ENCODE results near the gene GAMT. TPM values are rescaled to one million over a fixed set of nuclear protein-coding genes. Genes with fewer than 3 reads are reported as not detected.
A peak's percentile ranks its signal among the peaks of the same experiment; 100 is the strongest.

The GAMT gene
- total and polyA plus RNA-seq, 4 donors, result 7.9 to 40.2 (median 18.6) TPM

GRCh38 chr19:1399745-1400144, 1.6 kb downstream of the GAMT start:
- DNase-seq (no peak), ATAC-seq (ENCODE audit: low FRiP score) (no peak)
- Histone ChIP-seq H3K4me1 (ENCODE audit: control insufficient read depth in 1 of 2, insufficient read depth in 2 of 2, low read length in 2 of 2) (no peaks in the 10 kb centered on the region), H3K9me3 (ENCODE audit: control insufficient read depth, low read length) (no peaks in the 10 kb centered on the region), H3K36me3 (ENCODE audit: control insufficient read depth in 1 of 2, insufficient read depth in 2 of 2, low read length in 1 of 2) (no peaks in the 10 kb centered on the region), H3K4me3 (ENCODE audit: low read length in 2 of 2) (no peak overlapping the region), H3K27me3 (ENCODE audit: control insufficient read depth in 1 of 2, insufficient read depth in 2 of 2, low read length in 1 of 2) (no peaks in the 10 kb centered on the region), H3K27ac (ENCODE audit: low read depth in 1 of 2, low read length in 2 of 2) (no peak overlapping the region)
- intact Hi-C loops (cut with DNase I), result loop anchor here in 1 of 2 donors (5.0 kb wide), 1 partner anchor 117 kb away; no protein-coding TSS in a partner anchor
- 93 to 94% methylated on average over 15 of the region's 15 CpGs for WGBS, 2 donors

DNA sequence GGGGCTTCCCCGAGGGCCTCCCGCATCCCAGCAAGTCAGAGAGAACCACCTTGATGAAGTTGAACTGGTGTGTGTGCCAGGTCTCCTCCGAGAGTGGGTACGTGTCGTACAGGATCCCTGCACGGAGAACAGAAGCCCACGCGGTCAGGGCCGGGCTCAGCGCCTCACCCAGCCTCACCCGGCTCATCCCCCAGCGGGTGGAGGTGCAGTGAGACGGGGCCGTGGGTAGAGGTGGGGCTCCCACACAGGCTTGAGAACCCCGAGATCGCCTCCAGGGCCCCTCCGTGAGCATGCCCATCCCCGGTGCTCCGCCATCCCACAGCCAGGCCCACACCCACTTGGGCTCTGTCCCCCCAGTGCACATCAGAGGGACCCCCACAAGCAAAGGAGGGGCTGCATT, 2.3 kb downstream of the GAMT start:
- ATAC-seq (ENCODE audit: low FRiP score) (no peak), DNase-seq (no peak)
- Histone ChIP-seq H3K4me1 (ENCODE audit: control insufficient read depth in 1 of 2, insufficient read depth in 2 of 2, low read length in 2 of 2) (no peaks in the 10 kb centered on the region), H3K4me3 (ENCODE audit: low read length in 2 of 2) (no peak overlapping the region), H3K27ac (ENCODE audit: low read depth in 1 of 2, low read length in 2 of 2) (no peak overlapping the region), H3K9me3 (ENCODE audit: control insufficient read depth, low read length) (no peaks in the 10 kb centered on the region), H3K36me3 (ENCODE audit: control insufficient read depth in 1 of 2, insufficient read depth in 2 of 2, low read length in 1 of 2) (no peaks in the 10 kb centered on the region), H3K27me3 (ENCODE audit: control insufficient read depth in 1 of 2, insufficient read depth in 2 of 2, low read length in 1 of 2) (no peaks in the 10 kb centered on the region)
- 90 to 93% methylated on average over 13 to 19 of the region's 19 CpGs for WGBS, 2 donors
- intact Hi-C loops (cut with DNase I), result no loop called here

GRCh38 chr19:1397838-1398237, 3.5 kb downstream of the GAMT start:
- Histone ChIP-seq H3K4me1 (ENCODE audit: control insufficient read depth in 1 of 2, insufficient read depth in 2 of 2, low read length in 2 of 2) (no peaks in the 10 kb centered on the region), H3K9me3 (ENCODE audit: control insufficient read depth, low read length) (no peaks in the 10 kb centered on the region), H3K36me3 (ENCODE audit: control insufficient read depth in 1 of 2, insufficient read depth in 2 of 2, low read length in 1 of 2) (no peaks in the 10 kb centered on the region), H3K27ac (ENCODE audit: low read depth in 1 of 2, low read length in 2 of 2) (no peak overlapping the region), H3K27me3 (ENCODE audit: control insufficient read depth in 1 of 2, insufficient read depth in 2 of 2, low read length in 1 of 2) (no peaks in the 10 kb centered on the region), H3K4me3 (ENCODE audit: low read length in 2 of 2) (no peak overlapping the region)
- intact Hi-C loops (cut with DNase I), result no loop called here
- ATAC-seq (ENCODE audit: low FRiP score) (no peak), DNase-seq (no peak)
- 94 to 96% methylated on average over 9 of the region's 9 CpGs for WGBS, 2 donors

DNA sequence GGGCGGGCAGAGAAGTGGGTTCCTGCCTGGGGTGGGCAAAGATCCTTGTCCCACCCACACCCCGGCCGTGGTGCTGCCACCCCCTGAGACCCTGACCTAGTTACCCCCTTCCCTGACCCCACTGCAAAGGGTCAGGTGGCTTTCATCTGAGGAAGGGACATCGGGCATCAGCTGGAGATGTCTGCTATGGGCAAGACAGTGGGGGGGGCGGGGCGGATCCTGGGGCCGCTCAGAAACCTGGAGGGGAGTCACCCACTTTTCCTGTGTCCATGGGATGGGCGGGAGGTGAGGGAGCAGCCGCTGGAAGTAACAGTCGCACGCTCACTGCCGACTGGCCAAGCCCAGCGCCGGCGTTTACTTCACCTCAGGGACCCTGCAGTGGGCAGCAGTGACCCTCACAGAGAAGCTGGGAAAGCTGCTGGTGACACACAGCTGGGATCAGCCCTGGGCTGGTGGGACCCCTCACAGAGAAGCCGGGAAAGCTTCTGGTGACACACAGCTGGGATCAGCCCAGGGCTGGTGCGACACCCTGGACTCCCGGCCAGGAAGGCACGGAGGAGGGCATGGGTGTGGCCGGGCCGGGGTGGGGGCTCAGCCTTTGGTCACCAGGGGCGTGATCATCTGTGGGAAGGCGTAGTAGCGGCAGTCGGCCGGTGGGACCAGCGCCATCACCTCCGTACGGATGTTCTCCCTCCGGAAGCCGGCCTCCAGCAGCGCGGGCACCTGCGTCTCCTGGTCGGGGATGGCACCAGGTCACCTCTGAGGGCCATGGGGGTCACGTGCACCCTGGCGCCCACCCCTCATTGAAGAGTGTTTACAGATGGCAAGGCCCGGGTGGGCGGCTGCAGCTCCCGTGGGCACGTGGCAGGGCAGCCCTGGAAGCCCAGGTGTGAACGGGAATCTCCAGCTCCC, 4.3 kb downstream of the GAMT start:
- intact Hi-C loops (cut with DNase I), result no loop called here
- Histone ChIP-seq H3K27me3 (ENCODE audit: control insufficient read depth in 1 of 2, insufficient read depth in 2 of 2, low read length in 1 of 2) (no peaks in the 10 kb centered on the region), H3K4me1 (ENCODE audit: control insufficient read depth in 1 of 2, insufficient read depth in 2 of 2, low read length in 2 of 2) (no peaks in the 10 kb centered on the region), H3K36me3 (ENCODE audit: control insufficient read depth in 1 of 2, insufficient read depth in 2 of 2, low read length in 1 of 2) (no peaks in the 10 kb centered on the region), H3K4me3 (ENCODE audit: low read length in 2 of 2) (no peak overlapping the region), H3K9me3 (ENCODE audit: control insufficient read depth, low read length) (no peaks in the 10 kb centered on the region), H3K27ac (ENCODE audit: low read depth in 1 of 2, low read length in 2 of 2) (no peak overlapping the region)
- peak in 1 of 2 donors; percentile 78 for DNase-seq
- ATAC-seq (ENCODE audit: low FRiP score), result no peak
- 77 to 84% methylated on average over 40 to 42 of the region's 42 CpGs for WGBS, 2 donors

DNA sequence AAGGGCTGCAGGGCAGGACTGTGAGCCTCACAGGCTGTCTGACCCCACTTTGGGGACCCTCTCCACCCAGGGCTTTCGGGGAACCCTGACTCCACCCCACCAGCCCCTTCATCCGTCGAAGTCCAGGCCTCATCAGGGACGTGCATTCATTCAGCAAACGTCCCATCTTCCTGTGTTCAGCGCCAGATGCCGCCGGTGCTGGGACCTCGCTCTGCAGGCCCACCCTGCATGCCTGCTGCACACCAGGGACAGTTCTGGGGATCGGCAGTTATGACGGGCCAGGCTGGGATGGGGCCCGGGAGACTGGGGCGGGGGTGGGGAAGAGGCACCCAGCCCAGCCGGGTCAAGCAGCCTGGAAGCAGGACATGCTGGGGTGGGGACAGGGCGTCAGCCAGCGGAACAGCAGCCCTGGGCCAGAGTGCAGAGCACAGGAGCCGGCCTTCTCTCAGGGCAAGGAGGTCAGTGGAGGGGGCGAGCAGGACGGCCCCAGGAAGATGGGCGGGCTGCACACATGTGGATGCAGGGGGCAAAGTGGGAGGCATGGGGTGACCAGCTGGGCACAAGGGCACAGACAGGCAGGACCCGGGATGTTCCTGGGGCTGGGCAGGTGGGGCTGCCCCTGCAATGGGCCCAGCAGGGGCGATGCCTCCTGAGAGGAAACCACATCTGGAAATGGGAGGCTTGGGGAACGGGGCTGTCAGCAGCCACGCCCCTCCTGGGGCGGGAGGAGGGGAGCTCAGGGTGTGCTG, 5.1 kb downstream of the GAMT start:
- DNase-seq, result peak in 1 of 2 donors; percentile 73
- Histone ChIP-seq H3K9me3 (ENCODE audit: control insufficient read depth, low read length) (no peaks in the 10 kb centered on the region), H3K27me3 (ENCODE audit: control insufficient read depth in 1 of 2, insufficient read depth in 2 of 2, low read length in 1 of 2) (no peaks in the 10 kb centered on the region), H3K4me1 (ENCODE audit: control insufficient read depth in 1 of 2, insufficient read depth in 2 of 2, low read length in 2 of 2) (no peaks in the 10 kb centered on the region), H3K36me3 (ENCODE audit: control insufficient read depth in 1 of 2, insufficient read depth in 2 of 2, low read length in 1 of 2) (no peaks in the 10 kb centered on the region), H3K4me3 (ENCODE audit: low read length in 2 of 2) (no peak overlapping the region), H3K27ac (ENCODE audit: low read depth in 1 of 2, low read length in 2 of 2) (no peak overlapping the region)
- no peak for ATAC-seq (ENCODE audit: low FRiP score)
- 44 to 52% methylated on average over 24 to 25 of the region's 25 CpGs for WGBS, 2 donors
- intact Hi-C loops (cut with DNase I), result no loop called here

- intact Hi-C loops (cut with DNase I), result no loop called here
- H3K4me3 ChIP-seq (ENCODE audit: low read length in 2 of 2), result no peak overlapping the region
- WGBS, 2 donors, result 78 to 79% methylated on average over 50 to 52 of the region's 52 CpGs
- no peaks in the 10 kb centered on the region for H3K4me1 ChIP-seq (ENCODE audit: control insufficient read depth in 1 of 2, insufficient read depth in 2 of 2, low read length in 2 of 2)
- H3K27me3 ChIP-seq (ENCODE audit: control insufficient read depth in 1 of 2, insufficient read depth in 2 of 2, low read length in 1 of 2), result no peaks in the 10 kb centered on the region
- ATAC-seq (ENCODE audit: low FRiP score) (no peak), DNase-seq (peak in 1 of 2 donors; percentile 73)
- peaks cover 0 to 2% of the 10 kb centered on the region in 2 donors for H3K36me3 ChIP-seq (ENCODE audit: control insufficient read depth in 1 of 2, insufficient read depth in 2 of 2, low read length in 1 of 2)
- H3K9me3 ChIP-seq (ENCODE audit: control insufficient read depth, low read length), result no peaks in the 10 kb centered on the region
- H3K27ac ChIP-seq (ENCODE audit: low read depth in 1 of 2, low read length in 2 of 2), result no peak overlapping the region
Measured at GRCh38 chr19:1395194-1396018, 5.9 kb downstream of the GAMT start.

GRCh38 chr19:1394252-1395193, 6.8 kb downstream of the GAMT start:
- Histone ChIP-seq H3K27me3 (ENCODE audit: control insufficient read depth in 1 of 2, insufficient read depth in 2 of 2, low read length in 1 of 2) (no peaks in the 10 kb centered on the region), H3K27ac (ENCODE audit: low read depth in 1 of 2, low read length in 2 of 2) (no peak overlapping the region), H3K36me3 (ENCODE audit: control insufficient read depth in 1 of 2, insufficient read depth in 2 of 2, low read length in 1 of 2) (peaks cover 0 to 2% of the 10 kb centered on the region in 2 donors), H3K4me3 (ENCODE audit: low read length in 2 of 2) (no peak overlapping the region), H3K4me1 (ENCODE audit: control insufficient read depth in 1 of 2, insufficient read depth in 2 of 2, low read length in 2 of 2) (no peaks in the 10 kb centered on the region), H3K9me3 (ENCODE audit: control insufficient read depth, low read length) (no peaks in the 10 kb centered on the region)
- DNase-seq (no peak), ATAC-seq (ENCODE audit: low FRiP score) (no peak)
- 67 to 78% methylated on average over 22 to 43 of the region's 43 CpGs for WGBS, 2 donors
- intact Hi-C loops (cut with DNase I), result no loop called here

All from aorta (tissue), 5 donors.